ENCODE measurements around the gene POLR3GL.

- TF ChIP-seq CTCF (IDR thresholded peaks at IDR 0.05; ENCODE audit: borderline replicate concordance, extremely low read depth, low read length, poor library complexity, severe bottlenecking) (no peak), EZH2 (IDR thresholded peaks at IDR 0.05; ENCODE audit: borderline replicate concordance, low read depth, low read length, severe bottlenecking) (no peak)
Observed at GRCh38 chr1:145999321-146000024, 35.0 kb downstream of the POLR3GL start.
